HG03175 (cell line): ENCODE measurements around the gene ADRA2C.

Experiments used
- ATAC-seq: cut with Tn5 transposase; IDR thresholded peaks from one replicate; pipeline ENCODE4 v1.9.1; 2021; ENCODE audit warnings: mild to moderate bottlenecking, moderate library complexity; ENCODE audit not compliant: unreplicated experiment

Gene ADRA2C

DNA sequence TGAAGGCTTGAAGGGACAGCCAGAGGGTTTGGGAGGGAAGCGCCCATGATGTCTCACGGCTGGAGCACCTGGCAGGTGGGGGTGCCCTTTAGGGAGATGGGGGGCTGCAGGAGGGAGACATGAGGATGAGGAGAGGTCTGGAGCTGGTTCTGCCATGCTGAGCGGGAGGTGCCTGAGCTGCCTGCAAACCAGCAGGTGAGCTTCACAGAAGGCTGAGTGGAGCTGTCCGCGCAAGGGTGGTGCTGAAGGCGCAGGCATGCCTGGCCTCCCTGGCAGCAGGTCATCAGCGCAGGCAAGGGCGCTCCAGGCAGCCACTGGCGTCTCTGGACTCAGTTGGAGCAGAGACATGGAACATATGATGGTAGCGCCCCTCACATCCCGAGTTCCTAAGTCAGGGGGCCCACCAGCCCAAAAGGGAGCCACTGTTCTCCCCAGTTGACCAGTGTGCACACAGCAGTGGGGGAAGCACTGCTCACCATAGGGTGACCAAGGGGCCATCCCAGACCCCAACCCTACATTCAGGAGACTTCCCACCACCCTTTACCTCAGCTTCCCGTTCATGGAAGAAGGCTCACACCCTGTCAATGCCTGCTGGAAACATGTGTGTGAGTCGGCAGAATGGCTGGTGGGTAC is 25.8 kb downstream of the ADRA2C start:
- ATAC-seq = no peak

DNA sequence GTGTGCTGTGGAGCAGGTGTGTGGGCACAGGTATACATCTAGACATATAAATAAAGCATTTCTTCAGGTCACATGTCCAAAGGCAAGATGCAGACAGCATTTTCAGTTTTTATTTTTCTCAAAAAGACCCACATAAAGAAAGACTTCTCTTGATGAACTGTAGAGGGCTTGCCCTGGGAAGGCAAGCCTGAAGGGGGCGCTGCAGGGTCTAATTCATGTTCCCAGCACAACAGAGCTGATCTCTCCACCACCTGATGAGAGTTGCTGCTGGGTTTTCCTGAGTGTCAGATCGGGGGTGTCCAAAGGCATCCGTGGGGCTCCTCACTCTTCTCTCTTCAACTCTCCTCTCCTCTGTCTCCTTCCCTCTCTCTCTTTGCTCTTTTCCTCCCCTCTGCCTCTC is 26.6 kb downstream of the ADRA2C start:
- no peak for ATAC-seq

DNA sequence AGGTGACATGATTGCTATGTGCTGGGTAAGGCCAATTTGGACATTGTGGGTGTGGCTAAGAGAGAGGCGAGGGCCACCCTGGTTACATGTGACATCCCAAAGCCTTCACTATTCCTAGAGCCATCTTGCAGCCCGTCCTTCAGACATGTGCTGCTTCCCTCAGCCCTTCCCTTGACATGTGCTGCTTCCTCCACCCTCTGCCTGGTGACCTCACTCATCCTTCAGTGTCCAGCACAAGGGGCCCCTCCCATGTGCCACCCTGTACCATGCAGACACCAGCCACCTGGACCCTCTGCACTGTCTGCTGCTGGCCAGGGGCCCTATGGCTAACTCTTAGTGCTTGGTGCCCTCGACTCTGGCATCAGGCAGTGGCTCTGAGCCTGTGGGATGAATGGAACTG is 27.4 kb downstream of the ADRA2C start:
- ATAC-seq = no peak

- no peak for ATAC-seq
Measured at GRCh38 chr4:3796960-3797359, 30.8 kb downstream of the ADRA2C start.

DNA sequence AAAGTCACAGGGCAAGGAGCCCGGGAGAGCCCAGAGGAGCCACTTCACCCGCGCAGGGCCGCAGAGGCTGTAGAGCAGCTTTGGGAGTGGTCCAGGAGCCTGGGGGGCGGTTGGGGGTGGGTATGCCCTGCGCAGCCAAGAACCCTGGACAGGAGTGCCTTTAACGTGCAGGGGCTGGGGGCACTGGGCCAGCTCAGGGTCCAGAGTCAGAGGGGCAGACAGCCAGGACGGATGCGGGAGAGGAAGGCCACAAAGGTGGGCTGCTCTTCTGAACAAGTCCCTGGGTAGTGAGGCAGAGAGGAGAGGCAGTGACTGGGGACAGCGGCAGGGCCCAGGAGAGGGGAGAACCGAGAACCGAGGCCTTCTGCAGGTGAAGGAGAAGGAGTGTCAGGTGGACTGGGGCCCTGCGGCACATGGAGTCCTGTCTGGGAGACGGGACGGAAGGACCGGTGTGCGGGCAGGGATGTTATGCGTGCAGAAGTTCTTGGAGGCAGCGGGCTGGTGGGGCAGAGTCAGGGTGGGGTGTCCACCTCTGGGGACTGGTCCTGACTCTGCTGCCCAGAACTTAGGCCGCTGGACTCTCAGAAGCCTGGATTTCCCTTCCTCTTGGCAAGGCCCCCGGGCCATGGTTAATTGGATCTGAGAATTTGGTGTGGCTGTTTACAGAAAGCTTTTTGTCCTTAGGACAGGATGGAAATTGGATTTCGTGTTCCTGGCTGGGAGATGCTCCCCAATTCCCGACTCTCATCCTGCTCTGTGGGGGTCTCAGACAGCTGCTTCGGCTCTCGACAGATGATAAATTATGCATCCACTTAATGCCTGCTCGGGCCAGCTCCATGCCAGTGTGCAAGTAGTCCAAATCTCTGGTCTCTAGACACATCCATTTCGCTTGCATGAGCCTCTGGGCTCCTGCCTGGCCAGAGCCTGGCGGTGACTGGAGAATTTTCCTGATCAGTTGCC is 31.9 kb downstream of the ADRA2C start:
- no peak for ATAC-seq

GRCh38 chr4:3799496-3799895 is 33.3 kb downstream of the ADRA2C start:
- no peak for ATAC-seq

- ATAC-seq = no peak
Measured at GRCh38 chr4:3800351-3800750, 34.2 kb downstream of the ADRA2C start.

- no peak for ATAC-seq
Measured at GRCh38 chr4:3801521-3801920, 35.3 kb downstream of the ADRA2C start.

- no peak for ATAC-seq
Measured at GRCh38 chr4:3801931-3802550, 35.9 kb downstream of the ADRA2C start.

GRCh38 chr4:3802571-3803474 is 36.6 kb downstream of the ADRA2C start:
- ATAC-seq = no peak

- no peak for ATAC-seq
Measured at GRCh38 chr4:3803475-3803847, 37.3 kb downstream of the ADRA2C start.

- ATAC-seq = no peak
Measured at GRCh38 chr4:3803946-3804345, 37.8 kb downstream of the ADRA2C start.

DNA sequence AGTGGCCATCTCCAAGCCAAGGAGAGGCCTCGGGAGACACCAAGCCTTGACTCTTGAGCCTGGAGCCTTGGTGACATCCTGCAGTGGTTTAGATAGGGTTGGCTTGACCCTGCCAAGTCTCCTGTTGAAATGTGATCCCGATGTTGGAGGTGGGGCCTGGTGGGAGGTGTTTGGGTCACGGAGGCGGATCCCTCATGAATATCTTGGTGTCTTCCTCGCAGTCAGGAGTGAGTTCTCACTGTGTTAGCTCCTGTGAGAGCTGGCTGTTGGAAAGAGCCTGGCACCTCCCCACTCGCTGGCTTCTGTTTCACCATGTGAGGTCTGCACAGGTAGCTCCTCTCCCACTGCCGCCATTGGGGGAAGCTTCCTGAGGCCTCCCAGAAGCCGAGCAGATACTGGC is 38.8 kb downstream of the ADRA2C start:
- no peak for ATAC-seq

- no peak for ATAC-seq
Measured at GRCh38 chr4:3805731-3806130, 39.5 kb downstream of the ADRA2C start.

DNA sequence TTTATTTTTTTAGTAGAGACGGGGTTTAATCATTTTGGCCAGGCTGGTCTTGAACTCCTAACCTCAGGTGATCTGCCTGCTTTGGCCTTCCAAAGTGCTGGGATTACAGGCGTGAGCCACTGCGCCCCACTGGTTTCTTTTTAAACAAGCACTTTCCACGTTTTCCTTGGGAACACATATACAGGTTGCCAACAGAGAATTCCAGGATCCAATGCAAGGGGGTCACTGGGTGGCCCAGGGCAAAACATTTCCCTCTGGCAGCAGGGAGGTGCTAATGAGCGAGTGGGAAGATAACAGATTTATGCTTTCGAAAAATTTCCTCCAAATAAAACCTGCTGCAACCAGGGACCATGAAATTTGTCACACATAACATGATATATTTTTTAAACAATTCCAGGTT is 41.1 kb downstream of the ADRA2C start:
- ATAC-seq = no peak

DNA sequence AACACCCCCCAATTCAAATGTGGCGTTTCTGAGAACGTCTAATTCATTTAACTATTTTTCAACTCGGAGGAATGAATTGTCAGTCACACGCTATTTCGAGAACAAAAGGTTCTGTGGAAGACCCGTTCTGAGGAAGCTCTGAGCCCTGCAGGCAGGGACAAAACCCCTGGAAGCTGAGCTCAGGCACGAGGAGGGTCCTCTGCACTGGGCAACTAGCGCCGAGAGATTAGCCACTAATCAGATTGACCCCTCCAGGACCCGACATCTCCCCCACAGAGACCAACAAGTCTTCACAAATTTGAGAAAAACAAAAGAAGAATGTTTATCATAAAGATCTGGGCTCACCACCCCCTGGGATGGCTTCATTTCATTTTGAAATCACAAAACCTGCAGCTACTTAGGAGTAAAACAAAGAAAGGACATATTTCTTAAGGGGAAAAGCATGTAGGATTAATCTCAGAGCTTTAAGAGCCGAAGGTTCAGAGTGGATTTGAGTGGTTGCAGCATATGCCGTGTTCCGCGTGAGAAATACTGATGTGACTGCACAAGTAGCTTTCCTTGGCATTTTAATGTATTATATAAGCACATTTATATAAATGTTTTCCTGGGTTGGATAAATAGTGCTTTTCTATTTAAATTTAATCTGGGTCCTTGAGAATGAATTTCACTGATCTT is 41.8 kb downstream of the ADRA2C start:
- ATAC-seq = no peak

DNA sequence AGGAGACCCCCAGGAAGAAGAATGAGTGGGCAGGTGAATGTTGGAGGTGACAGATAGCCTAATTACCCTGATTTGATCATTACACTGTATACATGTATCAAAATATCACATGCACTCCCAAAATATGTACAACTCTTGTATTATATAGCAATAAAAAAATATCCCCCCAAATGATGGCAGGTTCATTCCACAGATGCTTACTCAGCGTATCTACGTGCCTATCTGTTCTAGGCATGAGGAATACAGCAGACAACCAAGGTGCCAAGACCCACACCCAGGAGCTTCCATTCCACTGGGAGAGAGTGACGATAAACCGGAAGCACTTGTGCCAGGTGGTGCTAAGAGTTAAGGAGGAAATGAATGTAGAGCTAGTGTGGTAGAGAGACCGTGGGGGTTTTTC is 42.4 kb downstream of the ADRA2C start:
- ATAC-seq = no peak

GRCh38 chr4:3809028-3809427 is 42.8 kb downstream of the ADRA2C start:
- no peak for ATAC-seq

DNA sequence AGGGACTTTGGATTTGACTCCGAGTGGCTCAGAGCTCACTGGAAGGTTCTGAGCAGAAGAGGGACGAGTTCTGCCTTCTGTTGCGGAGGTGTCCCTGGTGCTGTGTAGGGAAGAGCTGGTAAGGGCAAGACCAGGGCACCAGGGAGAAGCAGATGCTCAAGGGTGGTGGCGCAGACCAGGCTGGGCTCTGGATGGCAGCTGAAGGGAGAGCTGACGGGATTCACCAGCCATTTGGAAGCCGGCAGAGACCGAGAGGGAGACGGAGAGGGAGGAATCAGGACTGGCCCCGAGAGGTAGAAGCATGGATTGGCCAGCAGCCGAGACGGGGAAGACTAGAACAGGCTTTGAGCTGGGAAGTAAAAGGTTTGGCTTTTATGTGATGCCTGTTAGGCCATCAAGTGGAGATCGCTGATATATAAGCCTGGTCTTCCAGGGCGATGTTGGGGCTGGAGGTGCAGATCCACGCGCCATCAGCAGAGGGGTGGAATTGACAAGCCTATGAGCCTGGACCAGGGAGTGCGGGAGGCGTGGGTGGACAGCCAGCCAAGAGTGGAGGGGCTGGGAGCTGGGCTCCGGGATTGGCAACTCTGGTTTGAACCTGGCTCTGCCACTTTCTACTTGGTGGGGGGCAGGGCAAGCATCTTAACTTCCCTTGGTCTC is 43.4 kb downstream of the ADRA2C start:
- ATAC-seq = no peak
